HG03565 (cell line): ENCODE data around the gene SLK.

Experiments used
- ATAC-seq: cut with Tn5 transposase; IDR thresholded peaks from one replicate; pipeline ENCODE4 v1.9.1; 2021; ENCODE audit warnings: mild to moderate bottlenecking, moderate library complexity; ENCODE audit not compliant: unreplicated experiment

The SLK gene

DNA sequence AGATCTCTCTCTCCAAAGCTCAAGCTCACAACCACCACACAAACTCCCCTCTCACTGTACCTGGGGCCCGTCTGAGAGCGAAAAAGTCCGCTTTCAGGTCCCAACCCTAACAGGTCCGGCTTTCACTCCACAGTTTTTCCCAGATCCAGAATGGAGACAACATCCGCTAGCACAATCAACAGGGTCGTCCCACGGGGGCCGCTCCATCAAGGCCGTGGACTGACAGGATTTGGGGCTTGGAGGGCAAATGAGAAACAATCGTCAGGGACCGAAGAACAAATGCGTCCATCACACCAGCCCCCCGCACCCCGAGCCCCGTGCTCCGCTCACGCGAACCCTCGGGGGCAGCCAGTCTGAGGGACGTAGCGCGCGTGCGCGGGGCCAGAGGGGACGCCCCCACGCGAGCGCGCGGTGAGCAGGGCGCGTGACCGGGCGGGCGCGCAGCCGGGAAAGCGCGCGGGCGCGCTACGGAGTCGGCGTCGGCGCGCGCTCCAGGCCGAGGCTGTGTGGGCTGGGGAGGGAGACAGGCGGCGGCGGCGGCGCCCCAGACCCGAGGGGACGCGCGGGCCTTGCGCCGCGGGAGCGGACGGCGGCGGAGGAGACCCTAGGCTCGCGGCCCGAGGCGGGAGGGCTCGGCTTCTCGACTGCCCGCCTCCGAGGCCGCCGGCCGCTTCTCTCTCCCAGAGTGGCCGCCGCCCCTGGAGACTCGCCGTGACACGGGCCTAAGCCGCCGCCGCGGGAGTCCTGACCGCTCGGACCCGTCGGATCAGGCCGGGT, at the start of gene SLK:
Gene SLK, plus strand, starts transcription at position 470 of the 777 bp plus-strand sequence. CDS start 606 bp downstream, outside the sequence.
- peak; percentile 68 for ATAC-seq

DNA sequence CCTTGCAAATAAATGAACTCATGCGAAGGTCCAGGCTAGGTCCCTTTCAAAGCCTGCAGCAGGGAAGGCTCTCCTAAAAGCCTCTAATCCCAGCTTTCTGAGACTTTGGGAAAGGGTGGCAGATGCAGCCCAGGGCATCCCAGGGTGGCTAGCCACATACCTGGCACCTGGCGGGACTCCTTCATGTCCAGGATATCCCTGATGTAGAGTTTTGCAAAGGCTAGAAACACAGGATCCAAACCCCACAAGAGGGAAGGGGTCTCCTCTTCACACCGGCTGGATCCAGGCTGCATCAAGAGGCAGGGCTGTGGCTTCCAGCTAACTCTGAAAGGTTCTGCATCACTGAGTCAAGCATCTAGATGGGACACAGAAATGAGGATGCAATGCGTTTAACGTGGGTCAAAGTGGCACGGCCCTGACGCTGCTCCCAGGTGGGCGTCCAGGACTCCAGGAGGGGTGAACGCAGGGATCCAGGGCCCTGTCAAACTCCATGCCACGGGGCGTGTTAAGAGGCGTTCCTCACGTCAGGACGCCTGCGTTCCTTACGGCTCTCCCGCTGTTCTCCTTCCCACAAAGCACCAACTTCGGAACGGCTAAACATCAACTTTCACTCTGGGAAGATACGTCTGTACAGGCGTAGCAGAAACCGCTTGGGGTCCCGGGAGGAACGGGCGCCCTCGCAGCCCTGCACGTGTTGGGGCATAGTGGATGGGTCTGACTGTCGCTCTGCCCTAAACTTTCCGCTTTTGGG, 49.5 kb upstream of the SLK start:
- peak; percentile 2 for ATAC-seq

DNA sequence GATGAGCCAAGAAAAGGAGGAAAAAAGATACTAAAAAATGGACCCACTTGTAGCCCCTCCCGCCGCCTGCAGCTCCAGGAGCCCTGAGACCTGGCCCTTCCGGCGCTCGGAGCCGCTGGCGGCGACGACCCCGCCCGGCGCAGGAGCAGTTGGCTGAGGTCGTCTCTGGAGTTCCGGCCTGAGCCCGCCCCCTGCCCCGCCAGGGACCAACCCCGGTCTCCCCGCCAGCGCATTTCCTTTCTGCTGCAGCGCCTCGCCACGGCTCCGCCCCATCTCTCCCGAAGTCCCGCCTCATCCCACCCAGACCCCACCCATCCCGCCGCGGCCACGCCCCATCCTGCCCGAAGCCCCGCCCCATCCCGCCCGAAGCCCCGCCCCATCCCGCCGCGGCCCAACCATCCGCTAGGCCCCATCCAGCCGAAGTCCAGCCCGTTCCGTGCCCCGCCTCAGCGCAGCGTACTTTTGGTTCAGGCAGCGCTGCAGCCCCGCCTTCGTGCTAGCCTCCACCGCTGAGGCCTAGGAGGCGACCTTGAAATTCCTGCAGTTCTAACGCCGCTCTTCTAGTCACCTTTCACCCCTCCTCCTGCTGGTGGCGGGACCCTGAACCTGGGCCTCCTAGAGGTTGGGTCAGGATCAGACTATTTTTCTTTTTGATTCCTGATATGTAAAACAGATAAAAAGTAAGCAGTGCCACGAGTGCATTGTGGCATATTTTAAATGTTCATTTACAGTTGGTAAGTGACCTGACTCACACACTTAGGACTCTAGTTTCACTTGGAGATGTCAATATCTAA, 48.7 kb upstream of the SLK start, which contains the start of gene STN1:
Gene STN1, minus strand, starts transcription at position 132 of the 794 bp plus-strand sequence. CDS start 590 bp downstream, outside the sequence.
- peak; percentile 80 for ATAC-seq

DNA sequence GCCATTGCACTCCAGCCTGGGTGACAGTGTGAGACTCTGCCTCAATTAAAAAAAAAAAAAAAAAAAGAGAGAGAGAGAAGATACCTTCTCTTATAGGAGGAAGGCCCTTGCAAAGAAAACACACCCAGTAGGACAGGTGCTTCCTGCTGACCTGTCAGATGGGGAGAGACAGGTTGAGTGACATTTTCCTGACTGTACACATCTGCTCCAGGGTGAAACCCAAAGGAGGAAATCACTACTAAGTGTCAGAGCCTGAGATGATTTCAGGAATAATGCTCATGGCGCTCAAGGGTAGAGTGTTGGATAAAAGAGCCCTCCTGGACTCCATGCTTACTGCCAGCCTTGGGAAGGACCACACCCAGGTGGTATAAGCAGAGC, 47.3 kb upstream of the SLK start:
- ATAC-seq: no peak

DNA sequence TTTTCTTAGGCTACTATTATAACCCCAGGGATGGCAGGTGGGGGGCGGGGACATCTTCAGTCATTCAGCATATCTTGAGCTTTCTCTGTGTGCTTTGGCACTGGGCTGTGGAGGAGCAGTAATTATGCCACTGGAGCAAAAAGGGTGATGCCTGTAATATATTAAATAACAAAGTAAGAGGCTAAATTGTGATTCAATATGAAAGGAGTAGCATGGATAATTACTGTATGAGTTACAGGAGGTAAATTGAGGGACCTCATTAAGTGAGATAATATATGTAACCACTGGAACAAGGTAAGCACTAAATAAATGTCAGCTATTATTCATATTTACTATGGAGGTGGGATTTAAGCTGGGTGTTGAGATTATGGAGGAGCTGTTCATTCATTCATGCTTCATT, 45.7 kb upstream of the SLK start:
- ATAC-seq: no peak

DNA sequence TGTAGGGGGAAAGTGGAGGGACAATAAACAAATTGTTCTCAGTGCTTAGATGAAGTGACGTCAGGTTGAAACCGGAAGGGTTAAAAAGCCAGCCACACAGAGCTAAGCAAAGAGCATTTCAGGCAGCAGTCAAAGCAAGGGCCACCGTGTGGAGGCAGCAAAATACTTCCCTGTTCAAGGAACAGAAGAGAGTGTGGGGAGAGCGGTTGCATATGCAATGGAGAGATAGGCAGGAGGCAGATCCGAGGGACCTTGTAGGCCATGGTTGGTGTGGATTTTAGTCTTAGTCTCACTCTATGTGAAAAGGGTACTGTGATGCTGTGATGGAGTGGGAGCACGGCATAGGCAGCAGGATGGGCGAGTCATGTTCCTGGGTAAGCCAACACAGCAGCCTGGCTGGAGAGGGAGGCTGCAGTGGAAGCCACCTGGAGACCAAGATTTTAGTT, 45.2 kb upstream of the SLK start:
- no peak for ATAC-seq

DNA sequence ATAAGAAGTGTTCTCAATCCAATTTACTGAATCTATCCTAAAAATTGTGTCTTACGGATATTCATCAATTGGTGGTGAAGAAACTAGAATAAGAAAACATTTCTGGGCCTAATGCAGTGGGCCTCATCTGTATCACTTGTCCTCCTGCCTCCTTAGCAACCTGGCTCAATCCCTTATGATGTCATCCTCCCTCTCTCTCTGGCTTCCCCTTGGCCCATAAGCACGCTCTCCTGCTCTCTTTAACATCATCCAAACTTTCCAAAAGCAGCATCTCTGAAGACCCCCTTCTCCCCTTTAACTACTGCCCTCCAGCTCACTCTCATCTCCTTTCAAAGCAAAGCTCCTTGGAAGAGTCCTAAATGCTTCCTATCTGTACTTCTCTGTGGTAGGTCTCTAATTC, 44.3 kb upstream of the SLK start:
- no peak for ATAC-seq

DNA sequence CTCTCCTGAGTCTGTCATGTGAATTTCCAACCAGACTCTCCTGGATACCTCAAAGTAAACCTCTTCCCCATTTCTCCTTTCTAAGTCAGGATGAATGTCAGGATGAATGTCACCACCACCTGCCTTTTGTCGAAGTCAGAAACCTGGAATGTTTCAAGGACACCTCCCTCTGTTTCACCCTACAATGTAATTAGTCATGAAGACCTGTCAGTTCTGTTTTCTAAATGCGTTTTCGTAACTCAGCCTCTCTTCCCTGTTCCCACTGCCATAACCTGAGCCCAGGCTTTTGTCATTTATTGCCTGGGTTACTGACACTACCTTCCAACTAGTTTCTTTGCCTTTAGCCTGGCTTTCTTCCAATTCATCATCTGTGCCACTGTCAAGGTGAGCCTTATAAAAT, 43.4 kb upstream of the SLK start:
- ATAC-seq: no peak

DNA sequence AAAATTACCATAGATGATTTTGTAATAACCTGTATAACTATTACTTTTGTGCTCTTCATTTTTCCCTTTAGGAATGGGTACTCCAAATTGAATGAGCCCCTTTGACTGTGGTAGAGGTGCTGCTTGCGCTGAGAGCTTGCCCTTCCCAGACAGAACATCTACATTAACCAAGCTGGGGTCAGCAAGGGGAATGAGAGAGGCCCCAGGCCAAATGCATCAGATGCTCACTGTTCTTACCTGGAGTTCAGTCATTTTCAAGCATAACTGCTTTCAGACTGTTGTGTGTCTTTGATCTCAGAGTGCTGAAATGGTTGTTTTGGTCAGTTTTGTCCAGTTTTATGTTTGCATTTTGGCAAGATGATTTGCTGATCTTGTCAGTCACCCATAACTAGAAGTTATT, 41.3 kb upstream of the SLK start:
- no peak for ATAC-seq

DNA sequence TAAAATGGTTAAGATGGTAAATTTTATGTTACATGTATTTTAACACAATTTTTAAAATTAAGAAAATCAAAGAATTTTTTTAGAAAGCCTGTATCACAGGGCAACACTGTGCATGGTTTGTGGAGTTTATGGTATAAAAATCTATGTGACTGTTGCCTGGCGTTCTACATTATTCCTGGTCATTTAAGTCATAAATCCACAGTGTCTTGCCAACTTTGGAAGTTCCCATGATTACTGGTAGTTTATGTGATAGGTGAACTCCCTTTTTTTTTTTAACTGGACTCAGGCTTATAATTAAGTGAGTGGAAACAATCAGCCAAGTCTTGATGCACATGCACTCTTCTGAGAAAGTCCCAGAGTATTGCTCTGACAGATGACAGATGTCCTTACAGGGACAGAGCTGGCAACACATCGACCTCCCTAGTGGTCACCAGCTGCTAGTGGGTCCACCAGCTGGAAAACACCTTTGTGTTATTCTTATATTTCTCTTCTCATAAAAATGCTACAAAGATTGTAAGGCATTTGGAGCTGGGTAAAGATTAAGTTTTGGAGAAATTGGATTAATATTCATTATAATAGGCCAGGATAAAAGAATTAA, 40.1 kb upstream of the SLK start:
- no peak for ATAC-seq

DNA sequence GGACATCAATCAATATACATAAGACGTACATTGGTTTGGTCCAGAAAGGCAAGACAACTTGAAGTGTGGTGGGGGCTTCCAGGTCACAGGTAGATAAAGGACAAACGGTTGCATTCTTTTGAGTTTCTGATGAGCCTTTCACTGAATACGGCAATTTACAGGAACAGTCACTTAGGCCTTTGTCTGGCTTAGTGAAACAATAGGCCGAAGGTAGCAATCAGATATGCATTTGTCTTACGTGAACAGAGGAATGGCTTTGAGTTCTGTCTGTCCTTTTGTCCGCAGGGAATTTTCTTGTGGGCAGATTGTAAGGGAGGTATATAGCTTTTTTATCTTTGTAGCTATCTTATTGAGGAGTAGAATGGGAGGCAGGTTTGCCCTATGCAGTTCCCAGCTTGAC, 38.2 kb upstream of the SLK start:
- no peak for ATAC-seq

DNA sequence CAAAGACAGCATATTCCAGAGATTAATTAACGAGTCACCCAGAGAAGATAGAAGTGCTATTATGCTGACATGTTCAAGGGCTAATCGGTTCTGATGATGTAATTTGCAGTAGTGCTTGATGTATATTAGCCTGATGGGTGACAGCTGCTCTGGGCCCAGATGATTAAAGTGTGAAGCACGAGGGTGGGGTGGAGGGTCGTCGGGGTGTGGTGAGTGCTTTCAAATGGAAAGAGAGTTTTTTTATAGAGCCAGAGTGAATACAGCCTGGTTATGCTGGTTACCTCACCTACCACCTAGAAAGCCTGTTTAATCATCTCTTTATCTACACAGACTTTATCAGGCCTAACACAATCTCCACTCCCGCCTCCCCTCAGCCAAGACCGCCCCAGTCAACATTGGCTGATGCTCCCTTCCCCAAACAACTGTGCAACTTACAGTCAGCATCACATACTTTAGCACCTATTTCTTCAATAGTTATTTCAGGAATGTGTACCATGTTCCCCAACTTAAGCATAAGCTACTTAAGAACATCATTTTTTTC, 37.5 kb upstream of the SLK start:
- ATAC-seq: no peak

DNA sequence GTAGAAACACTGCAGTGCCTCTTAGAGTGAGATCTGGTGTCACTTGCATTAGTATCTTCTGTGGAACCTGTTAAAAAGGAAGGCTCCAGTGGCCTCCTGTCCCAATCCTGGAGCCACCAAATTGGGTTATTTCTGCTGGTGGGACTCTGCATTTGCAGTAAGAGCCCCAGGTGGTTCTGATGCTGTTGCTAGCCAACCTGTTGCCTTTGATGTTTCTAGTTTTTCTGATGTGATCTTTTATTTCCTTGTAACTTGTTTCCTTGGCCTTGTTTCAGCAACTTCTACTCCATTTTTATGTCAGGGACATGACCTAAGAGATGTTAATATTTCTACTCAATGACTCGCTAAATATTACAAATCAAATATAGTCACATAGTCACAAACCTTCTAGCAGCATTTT, 36.5 kb upstream of the SLK start:
- no peak for ATAC-seq

DNA sequence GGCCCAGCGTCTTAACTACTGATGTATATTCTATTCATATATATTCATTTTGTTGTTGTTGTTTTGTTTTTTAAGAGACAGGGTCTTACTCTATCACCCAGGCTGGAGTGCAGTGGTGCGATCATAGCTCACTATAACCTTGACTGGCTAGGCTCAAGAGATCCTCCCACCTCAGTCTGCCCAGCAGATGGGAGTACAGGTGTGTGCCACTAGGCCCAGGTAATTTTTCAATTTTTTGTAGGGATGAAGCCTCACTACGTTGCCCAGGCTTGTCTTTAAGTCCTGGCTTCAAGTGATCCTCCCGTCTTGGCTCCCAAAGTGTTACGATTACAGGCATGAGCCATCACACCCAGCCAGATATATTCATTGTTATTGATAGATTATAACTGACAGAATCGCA, 36.1 kb upstream of the SLK start:
- no peak for ATAC-seq

DNA sequence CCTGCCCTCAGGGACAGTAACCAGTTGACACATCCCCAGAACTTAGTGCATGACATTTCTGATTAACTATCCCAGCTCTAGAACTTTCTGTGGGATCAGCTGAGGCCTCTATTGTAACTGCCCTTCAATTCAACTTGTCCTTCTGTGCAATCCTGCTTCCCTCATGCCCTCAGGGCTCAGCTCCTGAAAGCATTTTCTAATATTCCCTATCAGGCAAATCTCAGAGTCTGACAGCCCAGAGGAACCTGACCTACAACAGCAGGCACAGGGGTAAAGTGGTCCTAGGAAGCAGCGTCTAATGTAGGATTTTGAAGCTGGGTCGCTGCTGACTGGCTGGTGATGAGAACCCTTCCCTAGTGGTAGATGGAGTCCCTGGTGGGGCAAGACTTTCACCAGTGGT, 35.3 kb upstream of the SLK start:
- ATAC-seq: no peak

DNA sequence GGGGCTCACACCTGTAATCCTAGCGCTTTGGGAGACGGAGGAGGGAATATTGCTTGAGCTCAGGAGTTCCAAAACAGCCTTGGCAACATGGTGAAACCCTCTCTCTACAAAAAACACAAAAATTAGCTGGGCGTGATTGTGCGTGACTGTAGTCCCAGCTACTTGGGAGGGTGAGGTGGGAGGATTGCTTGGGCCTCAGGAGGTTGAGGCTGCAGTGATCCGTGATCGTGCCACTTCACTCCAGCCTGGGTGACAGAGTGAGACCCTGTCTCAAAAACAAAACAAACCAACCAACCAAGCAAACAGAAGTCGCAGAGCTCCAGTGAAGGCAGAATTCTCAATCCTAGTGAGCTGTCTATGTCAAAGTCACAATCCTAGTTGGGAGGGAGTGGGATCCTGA, 34.7 kb upstream of the SLK start:
- ATAC-seq: no peak

DNA sequence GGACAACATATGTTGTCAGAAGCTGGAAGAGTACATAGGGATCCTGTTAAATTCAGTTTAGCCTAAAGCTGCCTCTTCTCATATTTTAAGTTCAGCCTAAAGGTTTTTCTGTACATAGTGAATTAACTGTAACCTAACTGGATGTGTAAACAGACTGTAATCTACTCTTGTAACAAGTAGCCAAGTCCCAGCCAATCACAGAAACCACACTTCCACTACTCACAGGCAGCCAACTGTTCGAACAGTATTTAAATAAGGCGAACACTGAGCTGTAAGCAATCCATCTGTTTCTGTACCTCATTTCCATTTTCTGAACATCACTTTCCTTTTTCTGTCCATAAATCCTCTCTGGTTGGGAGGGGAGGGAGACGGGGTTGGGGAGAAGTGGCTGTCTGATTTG, 34.0 kb upstream of the SLK start:
- no peak for ATAC-seq

DNA sequence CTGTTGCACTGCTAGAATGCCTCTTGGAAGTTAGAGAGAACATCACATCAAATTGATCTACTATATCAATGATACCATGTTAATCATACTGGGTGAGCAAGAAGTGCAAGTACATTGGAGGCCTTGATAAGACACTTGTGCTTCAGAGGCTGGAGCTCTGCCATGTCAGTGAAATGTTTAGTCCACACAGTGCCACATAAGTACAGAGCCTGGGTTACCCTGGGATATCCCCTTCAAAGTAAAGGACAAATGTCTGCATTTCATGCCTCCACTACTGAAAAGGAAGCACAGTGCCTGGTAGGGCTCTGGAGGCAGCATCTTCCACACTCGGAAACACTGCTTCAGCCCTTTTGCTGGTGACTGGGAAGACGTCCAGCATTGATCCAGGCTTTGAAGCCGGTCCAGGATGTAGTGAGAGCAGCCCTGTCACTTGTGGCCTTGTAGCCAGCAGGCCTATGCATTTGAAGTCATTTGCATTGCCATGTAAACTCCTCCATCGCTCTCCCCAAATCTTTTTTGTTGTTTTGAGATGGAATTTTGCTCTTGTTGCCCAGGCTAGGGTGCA, 33.3 kb upstream of the SLK start:
- ATAC-seq: no peak

DNA sequence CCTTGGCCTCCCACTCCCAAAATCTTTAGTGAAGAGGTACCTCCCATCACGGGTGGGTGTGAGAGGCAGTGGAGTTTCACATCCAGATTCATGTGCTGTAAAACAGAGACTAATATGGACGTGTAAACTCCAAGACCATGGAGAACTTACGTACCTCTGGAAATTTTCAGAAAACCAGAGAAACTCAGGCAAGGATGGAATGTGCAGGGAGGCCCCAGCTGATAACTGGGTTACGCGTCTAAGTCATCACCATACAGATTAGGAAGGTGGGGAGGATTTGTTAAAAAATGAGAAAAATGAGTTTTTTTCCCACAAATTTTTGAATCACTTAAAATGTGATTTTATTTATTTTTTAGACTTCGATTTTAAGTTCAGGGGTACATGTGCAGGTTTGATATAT, 32.6 kb upstream of the SLK start:
- ATAC-seq: no peak

DNA sequence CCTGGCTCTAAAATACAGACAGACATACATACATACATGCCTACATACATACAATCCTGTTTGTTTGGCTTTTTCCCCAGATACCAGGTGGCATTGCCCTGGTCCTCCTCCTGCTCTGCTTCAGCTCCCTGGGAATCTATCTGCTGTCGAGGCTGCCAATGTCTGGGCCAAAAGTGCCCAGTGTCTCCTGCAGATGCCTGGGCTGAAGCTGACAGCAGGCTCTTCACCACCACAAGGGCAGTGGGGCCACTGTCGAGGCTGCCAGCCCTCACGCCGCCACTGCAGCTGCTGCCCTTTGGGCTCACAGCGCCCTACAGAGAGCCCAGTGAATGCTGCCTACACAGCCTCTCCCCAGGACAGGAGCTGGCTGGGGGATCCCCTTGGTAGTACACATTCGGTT, 30.9 kb upstream of the SLK start:
- no peak for ATAC-seq

DNA sequence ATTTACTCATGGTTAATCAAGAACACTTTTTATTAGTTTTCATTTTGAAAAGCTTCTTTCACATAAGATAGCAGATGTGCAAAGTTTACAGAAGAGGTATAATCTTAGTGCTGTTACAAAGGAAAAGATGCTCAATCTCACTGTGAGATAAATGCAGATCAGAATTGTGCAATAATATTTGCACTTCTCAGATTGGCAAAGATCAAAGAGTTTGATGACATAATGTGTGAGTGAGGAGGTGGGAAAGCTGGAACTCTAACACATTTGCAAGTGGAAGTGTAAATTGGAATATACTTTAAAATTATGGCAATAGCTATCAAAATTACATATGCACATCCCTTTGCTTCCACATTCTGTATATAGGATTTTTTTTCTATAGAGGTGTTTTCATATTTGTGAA, 27.4 kb upstream of the SLK start:
- ATAC-seq: no peak
